Activated CD8-positive, alpha-beta memory T cell treated with anti-CD3 and anti-CD28 coated beads for 48 hours (primary cell): ENCODE measurements around the gene ATRNL1.
"Not testable (repeated sequence)": the region's sequence is repeated elsewhere in the genome, so short reads cannot be mapped to it uniquely, and the experiment has no call there.

Source experiments
- DNase-seq, 3 experiments: peaks; one replicate each; pipeline ENCODE4 v3.0.0-alpha.2; 2020; ENCODE audit warnings: low read depth in 2 of 3, low spot score in 2 of 3

Gene ATRNL1

GRCh38 chr10:115092258-115092554, 959 bp upstream of the ATRNL1 start:
- no peak for DNase-seq

GRCh38 chr10:115092555-115093285, 445 bp upstream of the ATRNL1 start:
- DNase-seq: peak in 1 of 3 experiments; percentile 9

DNA sequence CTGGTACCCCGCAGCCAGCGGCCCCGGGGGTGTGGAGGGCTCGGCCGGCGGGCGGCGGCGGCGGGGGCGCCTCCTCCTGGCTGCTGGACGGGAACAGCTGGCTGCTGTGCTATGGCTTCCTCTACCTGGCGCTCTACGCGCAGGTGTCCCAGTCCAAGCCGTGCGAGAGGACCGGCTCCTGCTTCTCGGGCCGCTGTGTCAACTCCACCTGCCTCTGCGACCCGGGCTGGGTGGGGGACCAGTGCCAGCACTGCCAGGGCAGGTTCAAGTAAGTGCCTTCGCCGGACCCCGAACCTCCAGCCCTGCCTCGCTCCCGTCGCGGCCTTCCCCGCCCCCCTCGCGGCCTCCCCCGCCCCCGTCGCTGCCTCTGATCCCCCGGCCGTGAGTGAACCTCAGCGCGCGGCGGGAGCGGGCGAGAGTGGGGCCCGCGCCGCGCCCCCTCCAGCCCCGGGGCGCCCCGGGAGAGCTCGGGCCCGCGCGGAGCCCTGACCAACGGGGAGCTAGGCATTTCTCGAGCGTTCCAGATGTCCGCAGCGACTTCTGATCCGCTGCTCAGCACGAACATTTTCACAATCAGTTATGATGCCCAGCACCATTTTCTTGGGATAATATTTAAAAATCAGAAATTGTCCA, 727 bp downstream of the ATRNL1 start:
- DNase-seq: no peak

- DNase-seq: no peak
These were observed 1.4 kb downstream of the ATRNL1 start for GRCh38 chr10:115094416-115095140.

DNA sequence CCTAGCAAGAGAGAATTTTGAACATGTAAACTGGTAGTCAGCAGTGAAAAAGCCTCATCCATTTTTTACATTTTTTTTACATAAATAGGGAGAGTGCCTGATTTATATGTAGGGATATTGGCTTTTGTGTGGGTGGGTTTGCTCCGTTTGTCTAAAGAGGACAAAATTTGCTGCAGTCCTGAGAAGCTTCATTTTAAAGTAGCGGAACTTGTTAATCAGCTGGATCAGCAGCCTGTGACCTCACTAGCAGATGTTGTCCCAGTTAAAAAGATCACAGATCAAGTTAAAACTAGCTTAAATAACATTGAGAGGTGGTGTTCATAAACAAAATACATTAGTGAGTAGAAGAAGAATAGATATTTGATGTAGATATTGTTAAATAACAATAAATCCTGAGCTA, 2.6 kb downstream of the ATRNL1 start:
- no peak for DNase-seq

DNA sequence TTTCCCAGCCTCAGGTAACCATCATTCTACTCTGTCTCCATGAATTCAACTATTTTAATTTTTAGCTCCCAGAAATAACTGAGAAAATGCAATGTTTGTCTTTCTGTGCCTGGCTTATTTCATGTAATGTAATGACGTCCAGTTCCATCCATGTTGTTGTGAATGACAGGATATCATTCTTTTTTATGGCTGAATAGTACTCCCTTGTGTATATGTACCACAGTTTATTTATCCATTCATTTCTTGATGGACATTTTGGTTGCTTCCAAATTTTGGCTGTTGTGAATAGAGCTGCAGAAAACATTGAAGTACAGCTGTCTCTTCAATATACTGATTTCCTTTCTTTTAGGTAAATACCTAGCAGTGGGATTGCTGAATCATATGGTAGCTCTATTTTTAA, 10.5 kb downstream of the ATRNL1 start:
- no peak for DNase-seq

DNA sequence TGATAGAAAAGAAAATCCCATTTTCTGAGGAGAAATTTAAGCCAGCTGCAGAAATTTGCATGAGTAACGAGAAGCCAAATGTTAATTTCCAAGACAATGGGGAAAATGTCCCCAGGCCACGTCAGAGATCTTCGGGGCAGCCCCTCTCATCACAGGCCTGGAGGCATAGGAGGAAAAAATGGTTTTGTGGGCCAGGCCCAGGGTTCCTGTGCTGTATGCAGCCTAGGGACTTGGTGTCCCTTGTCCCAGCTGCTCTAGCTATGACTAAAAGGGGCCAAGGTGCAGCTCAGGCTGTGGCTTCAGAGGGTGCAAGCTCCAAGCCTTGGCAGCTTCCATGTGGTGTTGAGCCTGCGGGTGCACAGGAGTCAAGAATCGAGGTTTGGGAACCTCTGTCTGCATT, 12.2 kb downstream of the ATRNL1 start:
- DNase-seq: not testable (repeated sequence)

DNA sequence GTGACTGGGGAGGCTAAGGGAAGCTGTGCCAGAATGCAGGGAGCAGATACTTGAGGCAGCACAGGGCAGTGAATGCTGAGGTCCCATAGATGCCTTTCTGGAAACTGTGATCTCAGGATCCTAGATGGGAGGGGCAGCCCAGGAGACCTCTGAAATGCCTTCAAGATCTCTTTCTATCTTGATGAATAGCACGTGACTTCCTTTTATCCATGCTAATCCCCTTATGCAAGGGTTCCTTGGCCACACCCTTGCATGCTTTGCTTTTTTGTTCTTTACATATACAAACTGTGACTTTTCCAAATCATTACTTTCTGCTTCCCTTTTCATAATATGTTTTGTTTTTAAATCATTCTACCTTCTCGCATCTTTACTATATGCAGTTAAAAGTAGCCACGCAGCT, 14.7 kb downstream of the ATRNL1 start:
- no peak for DNase-seq

- DNase-seq: no peak
These were observed 24.1 kb downstream of the ATRNL1 start for GRCh38 chr10:115117301-115117700.

DNA sequence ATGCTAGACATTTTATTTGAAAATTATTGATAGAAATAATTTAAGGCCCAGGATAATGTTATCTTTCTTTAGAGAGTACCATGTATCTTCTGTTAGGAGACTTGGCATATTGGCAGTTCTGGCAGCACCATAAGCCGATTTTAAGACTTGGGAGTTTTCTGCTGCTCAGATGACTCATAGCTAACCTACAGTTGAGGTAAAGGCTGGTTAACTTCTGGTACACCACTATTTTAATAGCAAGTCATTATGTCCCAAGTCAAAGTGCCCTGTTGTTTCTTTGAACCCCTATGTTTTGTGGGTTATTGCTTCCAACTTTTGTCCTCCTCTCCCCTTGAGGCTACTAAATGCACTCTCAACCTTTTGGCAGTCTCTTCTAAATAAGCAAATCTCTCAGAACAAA, 25.2 kb downstream of the ATRNL1 start:
- no peak for DNase-seq

DNA sequence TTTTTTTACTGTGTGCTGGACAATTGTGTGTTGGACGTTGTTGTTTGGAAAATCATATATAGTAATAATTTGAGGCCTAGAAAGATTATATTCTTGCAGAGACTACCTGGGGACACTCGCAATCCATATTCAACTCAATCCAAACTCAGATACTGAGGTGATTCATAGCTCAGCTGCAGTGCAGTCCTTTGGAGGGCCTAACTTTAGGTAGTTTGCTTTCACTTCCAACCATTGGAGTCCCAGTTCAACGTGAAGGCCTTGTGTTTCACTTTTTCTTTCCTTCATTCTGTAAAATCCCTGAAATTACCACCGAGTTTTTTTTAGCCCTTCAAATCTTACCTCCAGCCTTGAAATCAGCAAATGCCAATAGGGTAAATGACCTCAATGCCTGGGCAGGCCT, 32.3 kb downstream of the ATRNL1 start:
- no peak for DNase-seq

DNA sequence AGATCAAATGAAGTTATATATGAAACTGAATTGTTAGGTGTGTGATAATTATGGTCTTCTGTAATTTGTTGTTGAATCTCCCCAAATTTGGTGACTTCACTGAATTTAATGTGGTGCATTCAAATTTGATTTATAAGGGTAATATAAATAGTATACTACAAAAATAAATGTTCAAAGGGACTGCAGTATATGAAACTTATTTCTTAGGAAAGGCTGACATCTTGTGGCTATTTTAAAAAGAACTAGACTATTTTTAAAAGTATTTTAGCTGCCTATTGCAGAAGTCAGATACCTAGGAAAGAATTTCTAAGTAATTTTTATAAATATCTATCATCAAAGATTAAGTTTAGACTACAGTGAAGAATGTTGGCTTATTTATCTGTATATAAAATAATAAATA, 36.6 kb downstream of the ATRNL1 start:
- no peak for DNase-seq

DNA sequence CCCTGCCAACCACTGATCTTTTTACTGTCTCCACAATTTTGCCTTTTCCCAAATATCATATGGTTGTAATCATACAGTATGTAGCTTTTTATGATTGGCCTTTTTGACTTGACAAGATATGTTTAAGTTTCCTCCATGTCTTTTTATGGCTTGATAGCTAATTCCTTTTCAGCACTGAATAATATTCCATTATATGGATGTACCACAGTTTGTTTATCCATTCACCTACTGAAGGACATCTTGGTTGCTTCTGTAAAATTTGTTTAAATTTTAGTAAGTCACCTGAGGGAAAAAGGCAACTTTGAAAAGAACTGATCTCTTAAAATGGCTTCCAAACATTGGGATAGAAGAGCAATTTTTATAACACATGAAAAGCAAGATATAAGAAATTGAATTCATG, 43.5 kb downstream of the ATRNL1 start:
- DNase-seq: no peak

DNA sequence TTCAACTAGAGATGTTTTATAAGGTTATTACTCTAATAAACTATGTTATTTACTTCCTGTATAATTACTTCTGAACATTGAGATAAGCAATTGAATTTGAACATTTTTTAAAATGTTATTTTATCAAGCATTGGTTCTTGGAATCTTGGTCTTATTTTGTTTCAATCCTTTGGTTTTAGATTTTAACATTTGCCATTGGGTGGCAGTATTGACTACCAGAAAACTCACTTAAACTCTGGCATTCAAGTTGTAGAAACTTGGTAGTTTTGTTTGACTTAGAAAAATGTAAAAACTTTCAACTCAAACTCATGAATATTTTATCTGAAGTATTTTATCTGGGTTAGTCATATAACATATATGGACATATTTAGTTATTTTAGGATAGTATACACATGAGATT, 48.1 kb downstream of the ATRNL1 start:
- no peak for DNase-seq

DNA sequence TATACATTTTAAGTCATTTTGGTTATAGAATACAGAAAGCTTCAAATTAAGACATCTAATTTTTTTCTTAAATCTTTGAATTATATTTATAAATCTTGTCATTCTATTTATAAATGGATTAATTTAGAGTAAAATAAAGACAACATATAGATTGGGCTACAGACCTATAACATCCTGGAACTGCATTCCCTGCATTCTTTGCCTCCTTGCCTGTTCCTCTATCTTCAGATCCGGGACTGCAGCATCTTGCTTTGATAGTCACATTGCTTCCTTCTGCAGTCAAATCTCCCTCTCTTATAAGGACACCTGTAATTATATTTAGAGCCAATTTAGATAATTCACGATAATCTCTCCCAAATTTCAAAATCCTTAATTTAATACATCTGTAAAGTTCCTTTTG, 64.2 kb downstream of the ATRNL1 start:
- no peak for DNase-seq

DNA sequence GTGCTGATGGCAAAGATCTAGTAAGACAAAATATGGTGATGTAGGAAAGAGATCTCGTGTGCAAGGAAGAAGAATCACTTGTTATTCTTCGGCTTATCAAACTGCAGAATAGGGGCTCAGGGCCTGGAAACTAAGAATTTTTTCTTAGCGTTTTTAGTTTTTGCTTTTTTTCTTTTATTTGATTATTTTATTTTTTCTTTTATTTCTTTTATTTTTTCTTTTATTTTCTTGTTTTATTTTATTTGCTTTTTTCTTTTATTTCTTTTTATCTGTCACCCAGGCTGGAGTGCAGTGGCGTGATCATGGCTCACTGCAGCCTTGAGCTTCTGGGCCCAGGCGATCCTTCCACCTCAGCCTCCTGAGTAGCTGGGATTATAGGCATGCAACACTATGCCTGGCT, 70.0 kb downstream of the ATRNL1 start:
- no peak for DNase-seq

DNA sequence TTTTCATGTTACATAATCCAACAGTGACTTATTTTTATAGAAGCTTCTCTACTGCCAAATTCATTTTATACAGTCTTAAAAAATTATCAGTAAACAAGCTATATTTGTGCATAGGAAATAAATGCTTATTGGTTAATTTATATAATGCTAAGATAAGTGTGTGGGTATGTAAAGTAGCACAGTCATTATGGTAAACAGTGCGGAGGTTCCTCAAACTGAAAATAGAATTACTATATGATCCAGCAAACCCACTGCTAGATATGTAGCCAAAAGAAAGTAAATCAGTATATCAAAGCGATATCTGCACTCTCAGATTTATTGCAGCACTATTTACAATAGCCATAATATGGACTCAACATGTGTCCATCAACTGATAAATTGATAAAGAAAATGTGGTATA, 71.1 kb downstream of the ATRNL1 start:
- DNase-seq: no peak

DNA sequence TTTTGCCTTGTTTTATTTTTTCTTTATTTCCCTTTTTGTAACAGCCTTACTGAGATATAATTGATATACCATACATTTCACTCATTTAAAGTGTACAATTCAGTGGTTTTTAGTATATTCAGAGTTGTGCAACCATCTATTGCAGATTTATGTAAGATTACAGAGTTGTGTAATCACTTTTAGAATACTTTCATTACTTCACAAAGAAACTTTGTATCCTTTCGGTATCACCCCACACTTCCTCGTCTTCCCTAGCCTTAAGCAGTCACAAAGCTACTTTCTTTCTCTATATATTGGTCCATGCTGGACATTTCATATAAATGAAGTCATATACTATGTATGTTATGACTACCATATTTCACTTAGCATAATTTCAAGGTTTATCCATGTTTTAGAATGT, 74.6 kb downstream of the ATRNL1 start:
- DNase-seq: no peak

DNA sequence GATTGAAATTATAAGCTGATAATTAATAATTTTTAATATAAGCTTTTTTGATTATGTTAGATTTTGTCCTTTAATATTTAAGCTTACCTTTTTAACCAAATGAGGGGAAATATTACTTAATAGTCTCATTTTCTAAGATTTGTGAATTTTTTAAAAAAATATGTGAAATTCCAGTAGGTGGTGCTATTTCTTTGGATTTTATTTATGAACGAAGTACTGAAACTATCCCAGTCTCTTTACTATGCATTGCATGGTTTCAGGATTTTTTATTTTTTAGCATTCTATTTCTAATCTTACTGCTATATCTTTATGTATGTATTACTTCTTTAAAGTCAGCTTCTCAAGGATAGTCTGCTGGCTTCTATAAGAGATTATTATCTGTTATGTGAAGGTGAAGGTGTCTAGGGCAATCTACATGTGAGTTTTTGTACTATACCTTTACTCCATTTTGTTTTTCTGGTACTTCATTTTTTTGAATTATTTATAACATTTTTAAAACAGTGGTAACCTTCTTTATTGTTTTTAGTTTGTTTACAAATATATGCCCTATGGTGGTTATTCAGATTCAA, 78.3 kb downstream of the ATRNL1 start:
- DNase-seq: no peak

DNA sequence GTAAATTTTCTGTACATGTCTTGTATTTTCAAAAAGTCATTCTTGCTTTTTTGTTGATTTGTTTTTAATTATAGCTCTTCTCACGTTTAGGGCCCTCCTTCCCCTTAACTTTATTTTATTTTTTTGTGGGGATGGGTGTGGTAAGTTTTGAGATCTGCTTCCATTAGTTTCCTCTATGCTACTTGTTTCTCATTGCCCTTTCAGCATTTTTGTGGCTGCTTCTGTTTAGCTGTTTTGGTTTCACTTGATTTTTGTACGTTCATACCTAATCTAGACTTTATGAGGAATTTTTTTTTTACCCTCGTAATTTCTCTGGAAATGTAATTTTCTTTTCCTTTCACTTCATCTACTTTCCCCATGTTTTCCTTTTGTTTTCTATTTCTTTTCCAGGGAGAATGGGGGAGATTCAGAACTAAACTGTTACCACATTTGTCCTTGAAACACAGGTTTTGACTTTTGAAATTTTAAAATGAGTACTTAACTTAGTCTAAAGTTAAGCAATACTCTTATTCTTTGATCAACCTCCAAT, 80.8 kb downstream of the ATRNL1 start:
- no peak for DNase-seq

GRCh38 chr10:115207276-115207675, 114.1 kb downstream of the ATRNL1 start:
- not testable (repeated sequence) for DNase-seq

GRCh38 chr10:115209133-115209532, 116.0 kb downstream of the ATRNL1 start:
- no peak for DNase-seq
